SIG-M5 treated with dmso at 0.1 percent for 504 hours (cell line): ENCODE measurements around the gene GOLPH3L.
"Not testable (repeated sequence)": the region's sequence is repeated elsewhere in the genome, so short reads cannot be mapped to it uniquely, and the experiment has no call there.

Source experiments
- DNase-seq: peaks from one replicate; lab custom pipeline; 2025; ENCODE audit not compliant: unreplicated experiment; lab: John Stamatoyannopoulos, UW

Gene GOLPH3L

GRCh38 chr1:150660584-150660983, 36.4 kb downstream of the GOLPH3L start:
- no peak for DNase-seq

- not testable (repeated sequence) for DNase-seq
These were observed 39.9 kb downstream of the GOLPH3L start for GRCh38 chr1:150657064-150657463.

GRCh38 chr1:150654635-150655034, 42.3 kb downstream of the GOLPH3L start:
- not testable (repeated sequence) for DNase-seq

DNA sequence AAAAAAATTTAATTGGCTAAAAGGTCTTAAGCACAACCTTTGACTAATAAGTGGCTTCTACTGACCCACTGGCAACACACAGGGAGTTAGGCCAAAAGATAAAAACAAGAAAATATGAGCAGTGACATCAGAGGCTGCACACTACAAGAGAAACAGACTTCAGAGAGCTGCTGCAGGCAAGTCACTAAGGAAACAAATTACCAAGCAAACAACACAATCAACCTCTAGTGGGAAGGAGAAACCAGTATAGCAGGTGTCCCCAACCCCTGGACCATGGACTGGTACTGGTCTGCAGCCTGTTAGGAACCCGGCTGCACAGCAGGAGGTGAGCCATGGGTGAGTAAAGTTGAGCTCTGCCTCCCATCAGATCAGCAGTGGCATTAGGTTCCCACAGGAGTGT, 46.8 kb downstream of the GOLPH3L start:
- DNase-seq, result peak; percentile 93

GRCh38 chr1:150649441-150650075, 47.4 kb downstream of the GOLPH3L start:
- DNase-seq, result no peak

GRCh38 chr1:150642296-150642695, 54.7 kb downstream of the GOLPH3L start:
- no peak for DNase-seq

DNA sequence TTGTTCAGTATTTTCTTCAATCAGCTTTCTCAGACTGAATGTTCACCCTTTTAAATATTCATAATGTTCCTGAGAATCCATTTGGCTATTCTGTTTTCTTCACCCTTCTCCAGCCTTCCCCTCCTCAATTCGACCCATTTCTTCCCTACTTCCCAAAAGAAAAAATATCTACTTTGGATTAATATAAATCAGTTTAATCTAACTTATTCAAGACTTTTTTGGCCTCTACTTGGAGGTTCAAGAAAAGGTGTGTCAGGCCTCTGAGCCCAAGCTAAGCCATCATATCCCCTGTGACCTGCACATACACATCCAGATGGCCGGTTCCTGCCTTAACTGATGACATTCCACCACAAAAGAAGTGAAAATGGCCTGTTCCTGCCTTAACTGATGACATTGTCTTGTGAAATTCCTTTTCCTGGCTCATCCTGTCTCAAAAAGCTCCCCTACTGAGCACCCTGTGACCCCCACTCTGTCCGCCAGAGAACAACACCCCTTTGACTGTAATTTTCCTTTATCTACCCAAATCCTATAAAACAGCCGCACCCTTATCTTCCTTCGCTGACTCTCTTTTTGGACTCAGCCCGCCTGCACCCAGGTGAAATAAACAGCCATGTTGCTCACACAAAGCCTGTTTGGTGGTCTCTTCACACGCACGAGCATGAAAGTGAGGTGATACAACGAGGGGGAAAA, 55.7 kb downstream of the GOLPH3L start:
- not testable (repeated sequence) for DNase-seq

GRCh38 chr1:150638430-150638829, 58.5 kb downstream of the GOLPH3L start:
- DNase-seq, result not testable (repeated sequence)

DNA sequence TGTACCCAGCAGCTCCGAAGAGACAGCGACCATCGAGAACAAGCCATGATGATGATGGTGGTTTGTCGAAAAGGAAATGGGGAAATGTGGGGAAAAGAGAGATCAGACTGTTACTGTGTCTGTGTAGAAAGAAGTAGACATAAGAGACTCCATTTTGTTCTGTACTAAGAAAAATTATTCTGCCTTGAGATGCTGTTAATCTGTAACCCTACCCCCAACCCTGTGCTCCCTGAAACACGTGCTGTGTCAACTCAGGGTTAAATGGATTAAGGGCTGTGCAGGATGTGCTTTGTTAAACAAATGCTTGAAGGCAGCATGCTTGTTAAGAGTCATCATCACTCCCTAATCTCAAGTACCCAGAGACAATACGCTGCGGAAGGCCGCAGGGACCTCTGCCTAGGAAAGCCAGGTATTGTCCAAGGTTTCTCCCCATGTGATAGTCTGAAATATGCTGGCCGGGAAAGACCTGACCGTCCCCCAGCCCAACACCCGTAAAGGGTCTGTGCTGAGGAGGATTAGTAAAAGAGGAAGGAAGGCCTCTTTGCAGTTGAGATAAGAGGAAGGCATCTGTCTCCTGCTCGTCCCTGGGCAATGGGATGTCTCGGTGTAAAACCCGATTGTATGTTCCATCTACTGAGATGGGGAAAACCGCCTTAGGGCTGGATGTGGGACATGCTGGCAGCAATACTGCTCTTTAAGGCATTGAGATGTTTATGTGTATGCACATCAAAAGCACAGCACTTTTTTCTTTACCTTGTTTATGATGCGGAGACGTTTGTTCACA, 61.9 kb downstream of the GOLPH3L start:
- not testable (repeated sequence) for DNase-seq

GRCh38 chr1:150629115-150629928, 67.6 kb downstream of the GOLPH3L start, which contains the start of gene ENSA:
ENSA (minus strand) TSS chr1:150629612; CDS start chr1:150629470, 142 bp downstream.
- DNase-seq, result peak; percentile 100

DNA sequence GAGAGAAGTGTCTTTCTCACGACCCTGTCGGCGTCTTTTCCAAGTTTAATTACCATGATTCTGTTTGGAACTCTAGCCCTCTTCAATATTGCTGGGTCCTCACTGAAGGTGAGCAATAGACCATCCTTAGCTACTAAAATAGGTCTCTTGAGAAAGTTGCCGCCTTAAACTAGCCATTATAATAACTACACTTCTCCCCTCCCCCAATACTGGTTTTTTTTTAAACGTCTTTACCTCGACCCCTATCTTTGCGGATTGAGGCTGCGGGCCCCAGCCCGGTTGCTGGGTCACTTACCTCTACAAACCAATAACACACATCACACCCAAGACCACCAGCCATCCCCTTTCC, 68.2 kb downstream of the GOLPH3L start:
- DNase-seq, result no peak

GRCh38 chr1:150627826-150628410, 69.0 kb downstream of the GOLPH3L start:
- no peak for DNase-seq

- DNase-seq, result no peak
These were observed 70.8 kb downstream of the GOLPH3L start for GRCh38 chr1:150626150-150626549.

DNA sequence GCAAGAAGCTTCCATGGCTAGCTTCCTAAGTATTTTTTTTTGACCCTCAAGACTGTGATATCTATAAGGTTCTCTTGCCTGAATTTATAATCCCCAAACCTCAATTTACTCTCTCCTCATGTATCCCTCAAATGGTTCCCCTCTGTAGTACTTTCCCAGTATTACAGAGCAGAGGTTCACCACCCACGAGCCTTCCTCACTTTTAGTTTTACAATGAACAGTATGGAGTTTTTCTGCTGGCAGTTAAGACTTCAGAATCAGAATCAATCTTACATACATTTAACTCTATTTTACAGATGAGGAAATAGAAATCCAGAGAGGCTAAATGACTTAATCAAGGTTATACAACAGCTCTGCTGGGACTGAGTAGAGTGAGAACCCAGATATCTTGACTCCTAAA, 72.4 kb downstream of the GOLPH3L start:
- DNase-seq, result not testable (repeated sequence)

DNA sequence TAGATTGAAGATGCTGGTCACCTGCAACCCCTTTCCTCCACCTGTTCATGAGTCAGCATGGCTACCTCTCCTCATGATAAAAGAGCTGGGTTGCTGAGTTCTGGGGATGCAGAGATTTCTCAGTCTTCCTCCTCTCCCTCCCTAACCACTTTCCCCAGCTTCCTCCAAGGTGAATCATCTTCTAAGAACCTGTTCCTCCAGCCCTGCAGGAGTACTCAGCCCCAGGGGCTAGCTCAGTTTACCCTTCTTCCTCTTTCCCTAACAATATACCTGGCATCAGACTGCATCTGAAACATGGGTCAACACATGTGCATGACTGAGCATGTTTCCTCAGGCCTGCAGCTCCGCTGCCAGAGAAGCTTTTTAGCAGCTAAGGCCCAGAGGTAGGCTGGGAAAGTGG, 72.8 kb downstream of the GOLPH3L start:
- not testable (repeated sequence) for DNase-seq

GRCh38 chr1:150622303-150622975, 74.5 kb downstream of the GOLPH3L start:
- no peak for DNase-seq

DNA sequence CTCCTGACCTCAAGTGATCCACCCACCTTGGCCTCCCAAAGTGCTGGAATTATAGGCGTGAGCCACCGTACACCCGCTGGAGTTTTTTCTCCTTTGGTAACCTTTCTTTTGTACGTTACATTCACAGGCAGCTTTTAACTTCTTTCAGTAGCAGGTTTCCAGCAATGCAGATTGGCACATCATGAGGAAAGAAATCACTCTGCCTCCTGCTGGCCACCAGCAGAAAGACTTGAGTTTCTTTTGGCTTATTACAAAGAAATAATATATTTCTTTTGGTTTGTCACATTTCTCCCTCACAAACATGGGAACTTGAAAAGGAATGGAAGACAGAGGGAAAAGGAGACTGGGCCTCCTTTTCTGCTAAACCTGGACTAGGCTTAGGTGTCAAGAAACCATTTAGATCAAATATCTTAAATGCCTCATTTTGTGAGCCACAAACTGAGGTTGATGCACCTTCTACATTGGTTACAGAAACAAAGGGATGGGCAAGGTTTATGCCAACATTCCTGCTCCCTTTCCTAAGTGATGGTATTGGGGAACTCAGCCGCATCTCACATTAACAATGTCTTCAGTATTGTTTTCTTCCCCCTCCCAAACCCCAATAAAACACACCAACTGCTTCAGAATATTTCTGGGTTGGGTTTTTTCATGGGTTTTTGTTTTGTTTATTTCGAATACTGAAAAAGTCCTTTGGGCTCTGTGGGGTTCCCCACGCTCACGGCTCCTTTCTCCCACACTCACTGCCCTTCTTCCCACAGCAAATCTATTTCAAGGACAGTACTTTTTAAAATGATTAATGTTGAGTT, 75.3 kb downstream of the GOLPH3L start:
- peak; percentile 68 for DNase-seq

- no peak for DNase-seq
These were observed 76.0 kb downstream of the GOLPH3L start for GRCh38 chr1:150620919-150621318.
